HL-60 (cell line): ENCODE measurements around the gene SLC16A13.

Source experiments
- GABPA ChIP-seq: IDR thresholded peaks from 2 replicates; pipeline ENCODE4 v1.6.1; 2012; ENCODE audit warnings: low read depth
- POLR2AphosphoS5 ChIP-seq: IDR thresholded peaks from 2 replicates; pipeline ENCODE4 v1.6.1; 2012; ENCODE audit warnings: low read depth
- REST ChIP-seq: IDR thresholded peaks from 2 replicates; pipeline ENCODE4 v1.6.1; 2012; ENCODE audit warnings: low read depth; ENCODE audit not compliant: insufficient replicate concordance
- SPI1 ChIP-seq: IDR thresholded peaks from 2 replicates; pipeline ENCODE4 v1.6.1; 2012; ENCODE audit warnings: low read depth, mild to moderate bottlenecking, borderline replicate concordance
- TF ChIP-seq, protein P1 (sequence below): IDR thresholded peaks from one replicate; pipeline ENCODE4 v1.5.1; 2011; ENCODE audit warnings: low read length, control low read depth, inconsistent platforms; ENCODE audit not compliant: insufficient read depth

DNA sequence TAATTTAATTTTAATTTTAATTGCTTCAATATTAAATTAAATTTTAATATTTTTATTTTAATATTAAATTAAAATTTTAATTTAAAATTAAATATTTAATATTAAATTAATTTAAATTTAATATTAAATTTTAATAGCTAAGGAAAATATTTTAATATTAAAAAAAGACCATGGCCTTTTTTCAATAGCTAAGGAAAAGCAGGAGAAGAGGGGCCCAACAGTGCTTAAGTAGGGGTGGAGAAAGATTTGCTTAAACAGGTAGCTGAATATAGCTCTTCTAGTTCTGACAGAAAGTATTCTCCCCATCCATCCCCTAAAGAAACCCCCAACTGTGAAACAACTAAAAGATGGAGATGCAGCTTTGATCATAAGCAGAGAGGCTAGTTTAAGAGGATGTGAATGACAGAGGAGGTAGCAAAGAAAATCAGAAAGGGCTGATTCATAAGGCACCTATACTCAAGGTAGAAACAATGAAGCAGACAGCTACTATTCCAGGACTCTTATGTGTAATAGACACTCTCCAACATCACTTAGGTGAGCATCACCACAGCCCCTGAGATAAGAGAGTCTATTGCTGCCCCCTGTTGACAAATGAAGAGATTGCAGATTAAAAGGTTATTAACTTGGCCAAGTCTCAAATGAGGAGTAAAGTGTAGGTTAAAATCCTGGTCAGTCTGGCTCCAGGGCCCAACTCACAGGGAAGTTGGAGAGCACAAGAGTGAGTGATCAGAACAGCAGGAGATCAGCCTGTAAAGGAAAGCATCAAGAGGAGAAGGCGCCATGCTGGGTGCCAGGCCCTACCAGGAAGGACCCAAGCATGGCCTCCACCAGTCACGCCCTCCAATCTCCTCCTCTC, 31.2 kb upstream of the SLC16A13 start:
- TF ChIP-seq REST (no peak), POLR2AphosphoS5 (no peak), GABPA (no peak), SPI1 (no peak)
- TF ChIP-seq, protein P1, sequence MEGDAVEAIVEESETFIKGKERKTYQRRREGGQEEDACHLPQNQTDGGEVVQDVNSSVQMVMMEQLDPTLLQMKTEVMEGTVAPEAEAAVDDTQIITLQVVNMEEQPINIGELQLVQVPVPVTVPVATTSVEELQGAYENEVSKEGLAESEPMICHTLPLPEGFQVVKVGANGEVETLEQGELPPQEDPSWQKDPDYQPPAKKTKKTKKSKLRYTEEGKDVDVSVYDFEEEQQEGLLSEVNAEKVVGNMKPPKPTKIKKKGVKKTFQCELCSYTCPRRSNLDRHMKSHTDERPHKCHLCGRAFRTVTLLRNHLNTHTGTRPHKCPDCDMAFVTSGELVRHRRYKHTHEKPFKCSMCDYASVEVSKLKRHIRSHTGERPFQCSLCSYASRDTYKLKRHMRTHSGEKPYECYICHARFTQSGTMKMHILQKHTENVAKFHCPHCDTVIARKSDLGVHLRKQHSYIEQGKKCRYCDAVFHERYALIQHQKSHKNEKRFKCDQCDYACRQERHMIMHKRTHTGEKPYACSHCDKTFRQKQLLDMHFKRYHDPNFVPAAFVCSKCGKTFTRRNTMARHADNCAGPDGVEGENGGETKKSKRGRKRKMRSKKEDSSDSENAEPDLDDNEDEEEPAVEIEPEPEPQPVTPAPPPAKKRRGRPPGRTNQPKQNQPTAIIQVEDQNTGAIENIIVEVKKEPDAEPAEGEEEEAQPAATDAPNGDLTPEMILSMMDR: no peak
